Keratinocyte (primary cell): ENCODE results near the gene TANK. TPM values are rescaled to one million over a fixed set of nuclear protein-coding genes. Genes with fewer than 3 reads are reported as not detected.

Source experiments
- DNase-seq: peaks from one replicate; pipeline ENCODE4 v3.0.0-alpha.2; 2011; ENCODE audit warnings: low read depth, missing footprints, low spot score
- FAIRE-seq: peaks from 2 replicates; lab custom pipeline; 2011; peaks lifted over from hg19 to GRCh38; lab: Jason Lieb, UNC
- H2AFZ ChIP-seq: 2 replicates; pipeline ENCODE4 v1.6.0; 2012; ENCODE audit warnings: low read length, control low read depth, inconsistent platforms; ENCODE audit not compliant: control insufficient read depth
- H3K27ac ChIP-seq: 2 replicates; pipeline ENCODE4 v1.5.1; 2011; ENCODE audit warnings: low read length; ENCODE audit not compliant: control insufficient read depth, insufficient read depth
- H3K27me3 ChIP-seq: 3 replicates; pipeline ENCODE4 v1.6.0; 2011; ENCODE audit warnings: low read length; ENCODE audit not compliant: control insufficient read depth, insufficient read depth; ENCODE audit errors: extremely low read depth
- H3K36me3 ChIP-seq, 2 experiments: 2 replicates in 1 of 2; 3 replicates in 1 of 2; pipeline ENCODE4 v1.5.1; 2011; ENCODE audit warnings: low read length in 2 of 2, mild to moderate bottlenecking in 1 of 2; ENCODE audit not compliant: control insufficient read depth in 2 of 2, insufficient read depth in 2 of 2; ENCODE audit errors: extremely low read depth in 1 of 2
- H3K4me1 ChIP-seq: 3 replicates; pipeline ENCODE4 v1.5.1; 2011; ENCODE audit warnings: low read length; ENCODE audit not compliant: control insufficient read depth, insufficient read depth; ENCODE audit errors: extremely low read depth
- H3K4me2 ChIP-seq: 3 replicates; pipeline ENCODE4 v1.6.0; 2011; ENCODE audit warnings: low read depth, low read length; ENCODE audit not compliant: control insufficient read depth, insufficient read depth; ENCODE audit errors: extremely low read depth
- H3K4me3 ChIP-seq, 3 experiments: fragments of 200-600 bp in 1 of 3; sonication (generic) in 1 of 3; 2 replicates in 2 of 3; 3 replicates in 1 of 3; pipeline ENCODE4 v1.5.1; 2011 to 2016; ENCODE audit warnings: low read length in 3 of 3, mild to moderate bottlenecking in 3 of 3, control low read depth in 2 of 3, inconsistent platforms in 1 of 3, low read depth in 1 of 3, mixed read lengths in 1 of 3, mixed run types in 1 of 3, moderate library complexity in 1 of 3; ENCODE audit not compliant: control insufficient read depth in 2 of 3, insufficient read depth in 2 of 3; ENCODE audit errors: extremely low read depth in 1 of 3
- H3K79me2 ChIP-seq: 2 replicates; pipeline ENCODE4 v1.6.0; 2012; ENCODE audit warnings: low read length; ENCODE audit not compliant: control insufficient read depth, insufficient read depth
- H3K9ac ChIP-seq: 3 replicates; pipeline ENCODE4 v1.6.0; 2011; ENCODE audit warnings: low read length; ENCODE audit not compliant: control insufficient read depth, insufficient read depth; ENCODE audit errors: extremely low read depth
- H3K9me1 ChIP-seq: 3 replicates; pipeline ENCODE4 v1.6.0; 2011; ENCODE audit warnings: low read length; ENCODE audit not compliant: control insufficient read depth, insufficient read depth; ENCODE audit errors: extremely low read depth
- H3K9me3 ChIP-seq: 2 replicates; pipeline ENCODE4 v1.5.1; 2012; ENCODE audit warnings: low read depth, low read length; ENCODE audit not compliant: control insufficient read depth
- H4K20me1 ChIP-seq: 3 replicates; pipeline ENCODE4 v1.6.0; 2011; ENCODE audit warnings: low read length; ENCODE audit not compliant: control insufficient read depth, insufficient read depth; ENCODE audit errors: extremely low read depth
- CTCF ChIP-seq, 3 experiments: IDR thresholded peaks in 1 of 3; conservative IDR thresholded peaks in 1 of 3; optimal IDR thresholded peaks in 1 of 3; 2 replicates in 2 of 3; 3 replicates in 1 of 3; pipeline versions ENCODE3 to v1.5.1; 2011; ENCODE audit warnings: low read length in 3 of 3, mild to moderate bottlenecking in 3 of 3, moderate library complexity in 2 of 3, control low read depth in 1 of 3, inconsistent platforms in 1 of 3; ENCODE audit not compliant: insufficient read depth in 2 of 3; ENCODE audit errors: extremely low read depth in 1 of 3
- EZH2 ChIP-seq: IDR thresholded peaks from one replicate; pipeline ENCODE4 v1.6.1; 2012; ENCODE audit warnings: inconsistent platforms, mild to moderate bottlenecking, low read length, moderate library complexity
- dilution Hi-C: fragments of 300-500 bp; cut with MboI; formaldehyde crosslinking; loops from one replicate; pipeline ENCODE4 v1.7.0; 2020; ENCODE audit warnings: low sequenced_read_pairs; ENCODE audit not compliant: extremely low pct_ligation_motif_present
- polyA plus RNA-seq, 5 experiments: library from polyadenylated mRNA; depleted of rRNA in 3 of 5; stranded (reverse) in 3 of 5; stranded (forward) in 1 of 5; unstranded in 1 of 5; fragments of >200 nt; gene quantifications; 1 replicate in 1 of 5; 2 replicates in 3 of 5; 3 replicates in 1 of 5; pipeline versions ENCODE4 v1.2.1 to v1.2.3, GENCODE V29; 2011 to 2012; ENCODE audit warnings: missing spikeins in 2 of 5, low read depth in 1 of 5, low replicate concordance in 1 of 5

The TANK gene
- polyA plus RNA-seq, 1 donor (not counting 4 experiments of a cell fraction or from before 2014, with no cell fraction given) = 47.2 TPM

- Histone ChIP-seq H3K9me1 (no peaks in the 10 kb centered on the region), H3K9ac (no peak overlapping the region), H4K20me1 (no peaks in the 10 kb centered on the region), H3K27me3 (no peaks in the 10 kb centered on the region), H3K4me3 (no peak overlapping the region), H3K4me2 (no peak overlapping the region), H3K4me1 (peaks cover 8% of the 10 kb centered on the region), H3K79me2 (no peaks in the 10 kb centered on the region), H3K9me3 (no peaks in the 10 kb centered on the region), H3K36me3 (no peaks in the 10 kb centered on the region), H3K27ac (no peak overlapping the region), H2AFZ (no peak overlapping the region)
- FAIRE-seq (no peak), DNase-seq (no peak)
- no peak for TF ChIP-seq CTCF (optimal IDR thresholded peaks at IDR 0.05 in 1 of 3, IDR thresholded peaks at IDR 0.05 in 1 of 3, conservative IDR thresholded peaks at IDR 0.05 in 1 of 3; ENCODE audit: extremely low read depth in 1 of 3, insufficient read depth in 2 of 3, low read length in 3 of 3)
- dilution Hi-C loops = no loop called here
Measured at GRCh38 chr2:161139098-161139987, 20.9 kb upstream of the TANK start.

GRCh38 chr2:161141033-161141432 is 19.2 kb upstream of the TANK start:
- Histone ChIP-seq H4K20me1 (no peaks in the 10 kb centered on the region), H3K36me3 (no peaks in the 10 kb centered on the region), H3K9me1 (no peaks in the 10 kb centered on the region), H3K4me3 (no peak overlapping the region), H3K4me2 (no peak overlapping the region), H3K9ac (no peak overlapping the region), H3K79me2 (no peaks in the 10 kb centered on the region), H2AFZ (no peak overlapping the region), H3K27me3 (no peaks in the 10 kb centered on the region), H3K4me1 (no peaks in the 10 kb centered on the region), H3K27ac (no peak overlapping the region), H3K9me3 (no peaks in the 10 kb centered on the region)
- dilution Hi-C loops = no loop called here
- no peak for FAIRE-seq
- TF ChIP-seq CTCF (optimal IDR thresholded peaks at IDR 0.05 in 1 of 3, IDR thresholded peaks at IDR 0.05 in 1 of 3, conservative IDR thresholded peaks at IDR 0.05 in 1 of 3; ENCODE audit: extremely low read depth in 1 of 3, insufficient read depth in 2 of 3, low read length in 3 of 3) (no peak), EZH2 (no peak)
- no peak for DNase-seq
